H7 (cell line): ENCODE results near the gene DOCK6. TPM values are rescaled to one million over a fixed set of nuclear protein-coding genes. Genes with fewer than 3 reads are reported as not detected.
A peak's percentile ranks its signal among the peaks of the same experiment; 100 is the strongest.

Experiments used
- DNase-seq: peaks from one replicate; pipeline ENCODE4 v3.0.0; 2012
- H3K27me3 ChIP-seq: 2 replicates; pipeline ENCODE4 v1.6.0; 2011; ENCODE audit warnings: mild to moderate bottlenecking, low read length; ENCODE audit not compliant: control insufficient read depth, insufficient read depth
- H3K36me3 ChIP-seq: replicated peaks from 2 replicates; pipeline ENCODE4 v1.5.1; 2011; ENCODE audit warnings: low read length; ENCODE audit not compliant: control insufficient read depth, insufficient read depth
- H3K4me3 ChIP-seq: 2 replicates; pipeline ENCODE4 v1.5.1; 2011; ENCODE audit warnings: low read depth, mild to moderate bottlenecking, control low read depth, low read length, moderate library complexity; ENCODE audit not compliant: insufficient read depth
- total RNA-seq: library from RNA; depleted of rRNA; stranded (reverse); fragments of >200 nt; shearing (Covaris generic); gene quantifications from 2 replicates; pipeline ENCODE4 v1.2.3, GENCODE V29; 2014

The DOCK6 gene
- total RNA-seq, 1 experiment from 2014 or later, result 26.9 TPM

- Histone ChIP-seq H3K27me3 (no peaks in the 10 kb centered on the region), H3K4me3 (no peak overlapping the region)
- DNase-seq, result no peak
Observed at GRCh38 chr19:11286312-11286974, 24.1 kb upstream of the DOCK6 start.

DNA sequence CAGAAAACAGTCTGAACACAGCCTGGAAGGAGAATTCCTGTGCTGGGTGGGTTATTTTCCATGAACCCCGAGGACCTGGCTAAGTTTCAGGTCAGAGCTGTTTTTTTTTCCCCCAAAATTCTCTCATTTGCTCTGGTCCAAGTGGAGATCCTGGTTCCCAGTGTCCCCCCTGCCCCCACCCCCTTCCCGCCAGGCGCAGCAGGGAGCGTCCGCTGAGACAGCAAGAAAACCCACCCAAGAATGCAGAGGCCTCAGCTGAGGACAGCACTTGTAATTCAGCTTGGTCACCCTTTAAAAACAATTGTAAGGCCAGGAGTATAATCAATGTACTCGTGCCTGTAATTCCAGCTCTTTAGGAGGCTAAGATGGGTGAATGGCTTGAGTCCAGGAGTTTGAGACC lies 22.2 kb upstream of the DOCK6 start:
- Histone ChIP-seq H3K4me3 (no peak overlapping the region), H3K27me3 (no peaks in the 10 kb centered on the region), H3K36me3 (no peaks in the 10 kb centered on the region)
- peak; percentile 45 for DNase-seq

More at GRCh38 chr19:11286312-11286974, 24.1 kb upstream of the DOCK6 start:
- no peaks in the 10 kb centered on the region for H3K36me3 ChIP-seq

- no peak for DNase-seq
- Histone ChIP-seq H3K4me3 (no peak overlapping the region), H3K36me3 (no peaks in the 10 kb centered on the region), H3K27me3 (no peaks in the 10 kb centered on the region)
Observed at GRCh38 chr19:11281356-11282049, 19.2 kb upstream of the DOCK6 start.

- Histone ChIP-seq H3K36me3 (no peaks in the 10 kb centered on the region), H3K4me3 (no peak overlapping the region), H3K27me3 (no peaks in the 10 kb centered on the region)
- DNase-seq, result no peak
Observed at GRCh38 chr19:11279505-11280236, 17.3 kb upstream of the DOCK6 start.

DNA sequence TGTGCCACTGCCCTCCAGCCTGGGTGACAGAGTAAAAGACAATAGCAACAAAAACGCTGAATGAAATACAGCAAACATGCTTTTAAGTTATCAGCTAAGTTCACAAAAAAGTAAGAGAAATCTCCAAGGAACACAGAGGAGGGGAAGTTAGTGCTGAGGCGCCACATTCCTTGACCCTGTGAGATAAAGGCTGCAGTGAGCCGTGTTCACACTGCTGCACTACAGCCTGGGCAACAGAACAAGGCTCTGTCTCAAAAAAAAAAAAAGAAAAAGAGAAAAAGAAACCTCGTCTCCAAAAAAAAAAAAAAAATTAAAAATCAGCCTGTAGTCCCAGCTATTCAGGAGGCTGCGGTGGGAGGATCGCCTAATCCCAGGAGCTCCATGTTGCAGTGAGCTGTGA lies 16.3 kb upstream of the DOCK6 start:
- DNase-seq, result no peak
- Histone ChIP-seq H3K27me3 (no peaks in the 10 kb centered on the region), H3K4me3 (no peak overlapping the region), H3K36me3 (no peaks in the 10 kb centered on the region)

DNA sequence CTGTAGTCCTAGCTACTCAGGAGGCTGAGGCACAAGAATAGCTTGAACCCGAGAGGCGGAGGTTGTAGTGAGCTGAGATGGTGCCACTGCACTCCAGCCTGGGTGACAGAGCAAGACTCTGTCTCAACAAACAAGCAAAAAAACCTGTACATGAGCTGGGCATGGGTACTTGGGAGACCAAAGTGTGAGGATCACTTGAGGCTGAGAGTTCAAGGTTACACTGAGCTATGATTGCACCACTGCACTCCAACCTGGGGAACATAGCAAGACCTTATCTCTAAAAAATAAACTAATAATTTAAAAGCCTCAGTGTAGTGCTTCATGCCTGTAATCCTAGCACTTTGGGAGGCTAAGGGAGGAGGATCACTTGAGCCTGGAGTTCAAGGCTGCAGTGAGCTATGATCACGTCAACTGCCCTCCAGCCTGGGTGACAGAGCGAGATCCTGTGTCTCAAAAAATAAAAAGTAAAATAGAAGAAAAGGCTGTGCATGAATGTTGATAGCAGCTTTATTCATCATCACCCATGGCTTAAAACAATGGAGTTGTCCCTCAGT lies 12.3 kb upstream of the DOCK6 start:
- DNase-seq, result no peak

DNA sequence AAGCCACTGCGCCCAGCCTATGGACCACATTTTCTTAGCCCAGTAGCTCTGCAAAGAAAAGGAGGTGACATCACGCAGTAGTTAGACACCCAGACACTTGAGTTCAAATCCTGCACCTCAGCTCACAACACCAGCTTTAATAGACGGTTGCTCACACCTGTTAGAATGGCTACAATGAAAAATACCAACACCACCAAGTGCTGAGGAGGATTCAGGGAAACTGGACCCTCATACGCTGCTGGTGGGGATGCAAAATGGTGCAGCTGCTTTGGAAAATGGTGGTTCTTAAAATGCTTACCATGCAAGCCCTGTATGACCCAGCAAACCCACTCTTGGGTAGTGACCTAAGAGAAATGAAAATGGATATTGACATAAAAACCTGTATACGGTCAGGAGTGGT lies 11.7 kb upstream of the DOCK6 start:
- H3K36me3 ChIP-seq, result no peaks in the 10 kb centered on the region
- no peak for DNase-seq
- no peak overlapping the region for H3K4me3 ChIP-seq
- no peaks in the 10 kb centered on the region for H3K27me3 ChIP-seq

More for the DNA sequence above, 12.3 kb upstream of the DOCK6 start:
- Histone ChIP-seq H3K4me3 (no peak overlapping the region), H3K27me3 (no peaks in the 10 kb centered on the region), H3K36me3 (no peaks in the 10 kb centered on the region)

DNA sequence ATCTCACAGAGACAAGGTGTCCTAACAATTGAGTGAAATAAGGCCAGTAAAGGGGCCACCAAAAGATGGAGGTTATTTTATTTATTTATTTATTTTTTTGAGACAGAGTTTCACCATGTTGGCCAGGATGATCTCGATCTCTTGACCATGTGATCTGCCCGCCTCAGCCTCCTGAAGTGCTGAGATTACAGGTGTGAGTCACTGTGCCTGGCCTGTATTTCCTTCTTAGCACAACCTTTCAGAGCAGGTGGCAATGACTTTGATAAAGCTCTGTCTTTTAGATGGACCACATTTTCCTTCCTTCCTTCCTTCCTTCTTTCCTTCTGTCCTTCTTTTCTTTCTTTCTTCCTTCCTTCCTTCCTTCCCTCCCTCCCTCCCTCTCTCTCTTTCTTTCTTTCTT lies 11.0 kb upstream of the DOCK6 start:
- no peak for DNase-seq

DNA sequence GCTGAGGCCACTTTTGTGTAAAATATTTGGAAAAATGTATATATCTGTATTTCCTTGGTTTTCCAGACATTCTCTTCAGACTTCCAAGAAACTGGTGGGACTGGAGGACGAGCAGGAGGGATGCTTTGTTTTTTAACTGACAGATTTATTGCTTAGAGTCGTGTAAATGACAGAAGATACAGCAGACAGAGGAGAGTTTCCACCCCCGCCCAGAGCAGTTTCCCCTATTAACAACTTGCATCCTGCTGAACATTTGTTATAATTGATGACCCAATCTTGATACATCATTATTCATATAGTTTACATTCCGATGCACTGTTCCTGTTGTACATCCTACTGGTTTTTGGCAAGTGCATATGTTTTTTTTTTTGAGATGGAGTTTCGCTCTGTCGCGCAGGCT lies 7.1 kb upstream of the DOCK6 start:
- no peaks in the 10 kb centered on the region for H3K36me3 ChIP-seq
- H3K27me3 ChIP-seq, result no peaks in the 10 kb centered on the region
- no peak for DNase-seq
- H3K4me3 ChIP-seq, result no peak overlapping the region

More for the DNA sequence above, 11.0 kb upstream of the DOCK6 start:
- H3K4me3 ChIP-seq, result no peak overlapping the region
- H3K36me3 ChIP-seq, result no peaks in the 10 kb centered on the region
- H3K27me3 ChIP-seq, result no peaks in the 10 kb centered on the region

- Histone ChIP-seq H3K27me3 (no peaks in the 10 kb centered on the region), H3K4me3 (no peak overlapping the region), H3K36me3 (no peaks in the 10 kb centered on the region)
- DNase-seq, result no peak
Observed at GRCh38 chr19:11268783-11269267, 6.5 kb upstream of the DOCK6 start.

DNA sequence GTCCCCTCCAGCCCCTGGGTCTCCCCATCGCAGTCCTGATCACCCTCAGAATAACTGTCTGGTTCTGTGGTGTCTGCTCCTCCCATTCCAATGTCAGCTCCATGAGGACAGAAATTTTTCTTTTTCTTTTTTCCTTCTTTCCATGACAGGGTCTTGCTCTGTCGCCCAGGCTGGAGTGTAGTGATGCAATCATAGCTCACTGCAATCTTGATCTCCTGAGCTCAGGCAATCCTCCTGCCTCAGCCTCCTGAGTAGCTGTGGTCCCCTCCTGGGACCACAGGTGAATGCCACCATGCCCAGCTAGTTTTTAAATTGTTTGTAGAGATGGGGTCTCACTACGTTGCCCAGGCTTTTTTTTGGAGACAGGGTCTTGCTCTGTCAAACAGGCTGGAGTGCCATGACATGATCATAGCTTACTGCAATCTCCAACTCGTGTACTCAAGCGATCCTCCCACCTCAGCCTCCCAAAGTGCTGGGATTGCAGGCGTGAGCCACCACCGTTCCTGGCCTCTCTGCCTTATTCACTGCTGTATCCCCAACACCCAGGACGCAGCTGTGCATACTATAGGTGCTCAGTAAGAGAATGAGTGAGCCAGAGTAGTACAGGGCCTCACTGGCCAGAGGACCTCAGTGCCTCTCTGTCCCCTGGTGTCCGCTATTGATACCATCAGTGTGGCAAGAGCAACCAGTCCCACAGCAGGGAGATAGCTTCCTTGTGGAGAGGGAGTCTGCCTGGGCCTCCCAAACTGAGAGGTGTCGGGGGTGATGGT lies 5.2 kb upstream of the DOCK6 start:
- Histone ChIP-seq H3K27me3 (no peaks in the 10 kb centered on the region), H3K4me3 (no peak overlapping the region), H3K36me3 (no peaks in the 10 kb centered on the region)
- DNase-seq, result peak; percentile 27

DNA sequence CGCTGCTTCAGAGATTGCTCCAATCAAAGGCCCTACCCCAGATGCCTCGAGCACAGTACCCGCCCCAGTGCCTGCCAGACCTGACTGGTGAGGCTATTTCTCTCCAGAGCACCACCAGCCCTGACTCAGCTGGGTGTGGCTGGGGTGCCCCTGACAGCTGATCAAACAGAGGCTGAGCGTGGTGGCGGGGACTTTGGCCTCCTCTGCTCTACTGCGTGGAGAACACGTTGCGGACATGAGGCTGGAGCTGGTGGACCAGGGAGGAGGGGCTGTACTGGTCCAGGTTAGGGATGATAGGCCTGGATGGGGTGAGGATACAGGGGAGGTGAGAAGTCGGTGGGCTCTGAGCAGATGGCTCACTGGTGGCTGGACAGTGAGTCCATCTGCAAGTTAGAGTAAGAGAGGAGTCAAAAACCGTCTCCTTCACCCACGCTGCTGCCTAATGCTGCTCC lies 3.5 kb upstream of the DOCK6 start:
- H3K36me3 ChIP-seq, result no peaks in the 10 kb centered on the region
- no peak overlapping the region for H3K4me3 ChIP-seq
- H3K27me3 ChIP-seq, result no peaks in the 10 kb centered on the region
- DNase-seq, result no peak

DNA sequence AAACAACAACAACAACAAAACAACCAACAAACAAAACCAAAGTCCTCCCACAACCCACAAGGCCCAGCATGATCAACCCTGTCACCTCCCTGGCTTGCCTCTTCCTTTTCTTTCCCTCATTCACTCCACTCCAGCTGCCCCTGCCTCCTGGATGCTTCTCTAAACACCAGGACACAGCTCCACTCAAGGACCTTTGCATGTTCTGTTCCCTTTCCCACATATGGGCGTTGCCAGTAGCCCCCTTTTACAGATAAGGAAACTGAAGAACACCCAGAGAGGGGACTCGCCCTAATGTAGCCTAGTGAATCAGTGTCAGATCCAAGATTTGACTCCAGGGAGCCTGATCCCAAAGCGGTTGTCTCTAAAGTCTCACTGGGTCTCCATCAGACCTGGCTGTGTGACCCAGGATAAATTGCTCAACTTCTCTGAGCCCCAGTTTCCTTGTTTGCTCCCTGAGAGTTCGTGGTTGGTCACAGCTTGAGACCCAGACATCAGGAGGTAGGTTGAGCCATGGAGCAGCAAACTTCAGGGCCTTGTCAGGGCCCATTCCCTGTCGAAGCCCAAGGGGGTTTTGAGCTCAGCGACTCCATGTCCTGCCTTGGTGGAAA lies 3.0 kb upstream of the DOCK6 start:
- H3K36me3 ChIP-seq, result no peaks in the 10 kb centered on the region
- DNase-seq, result no peak
- H3K4me3 ChIP-seq, result no peak overlapping the region
- H3K27me3 ChIP-seq, result no peaks in the 10 kb centered on the region
